ENCODE measurements around the gene LAMB3.
"Not testable (repeated sequence)": the region's sequence is repeated elsewhere in the genome, so short reads cannot be mapped to it uniquely, and the experiment has no call there.

LAMB3 gene

DNA sequence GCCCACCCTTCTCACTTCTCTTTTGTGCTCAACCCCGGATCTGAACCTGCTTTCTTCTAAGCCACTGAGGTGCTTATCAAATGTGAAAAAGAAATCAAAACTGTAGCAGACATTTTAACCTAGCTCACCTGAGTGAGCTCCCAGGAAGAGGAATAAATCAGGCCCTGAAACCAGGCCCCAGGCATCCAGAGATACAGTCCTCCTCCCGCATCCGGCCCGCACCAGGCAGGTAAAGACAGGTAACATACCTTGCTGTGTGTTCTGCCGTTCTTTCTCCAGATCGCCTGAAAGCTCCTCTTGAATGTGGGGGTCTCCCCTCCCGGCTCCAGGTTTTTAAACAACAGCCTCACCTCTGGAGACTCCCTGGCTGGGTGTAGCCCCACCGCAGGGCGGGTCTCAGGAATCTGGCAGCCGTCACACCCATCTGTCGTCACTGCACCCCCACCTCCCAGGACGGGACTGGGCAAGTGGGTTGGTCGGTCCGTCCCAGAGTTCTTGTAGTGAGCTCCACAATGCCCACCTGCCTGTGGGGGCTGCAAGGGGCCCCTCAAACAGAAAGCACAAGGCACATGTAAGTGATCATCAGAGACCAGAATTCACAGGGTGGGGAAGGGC is at the start of gene LAMB3:
Gene LAMB3, minus strand, starts transcription at position 305 of the 615 bp plus-strand sequence. CDS start 1,481 bp downstream, outside the sequence.
- DNase-seq = no peak

DNA sequence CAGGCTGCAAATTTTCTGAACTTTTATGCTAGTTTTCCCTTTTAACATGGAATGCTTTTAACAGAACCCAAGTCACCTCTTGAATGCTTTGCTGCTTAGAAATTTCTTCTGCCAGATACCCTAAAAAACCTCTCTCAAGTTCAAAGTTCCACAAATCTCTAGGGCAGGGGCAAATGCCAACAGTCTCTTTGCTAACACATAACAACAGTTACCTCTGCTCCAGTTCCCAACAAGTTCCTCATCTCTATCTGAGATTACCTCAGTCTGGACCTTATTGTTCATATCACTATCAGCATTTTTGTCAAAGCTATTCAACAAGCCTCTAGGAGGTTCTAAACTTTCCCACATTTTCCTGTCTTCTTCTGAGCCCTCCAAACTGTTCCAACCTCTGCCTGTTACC is 48.5 kb upstream of the LAMB3 start:
- DNase-seq = not testable (repeated sequence)

DNA sequence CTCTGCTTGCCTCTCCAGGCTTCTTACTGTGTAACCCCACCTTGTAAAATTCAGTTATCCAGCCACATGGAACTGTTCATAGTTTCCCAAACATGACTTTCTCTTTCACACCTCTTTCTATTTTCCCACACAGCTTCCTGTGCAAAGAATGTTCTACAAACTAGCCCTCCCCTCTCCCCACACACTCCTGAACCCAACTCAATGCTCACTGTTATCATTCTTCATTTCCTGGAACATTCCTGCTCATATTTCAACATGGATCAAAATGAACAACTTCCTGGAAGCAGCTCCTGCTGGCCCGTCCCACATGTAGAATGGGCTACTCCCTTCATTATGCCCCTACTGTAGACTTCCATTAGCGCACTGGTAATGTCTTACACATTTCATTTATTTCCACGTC is 44.9 kb upstream of the LAMB3 start:
- no peak for DNase-seq

DNA sequence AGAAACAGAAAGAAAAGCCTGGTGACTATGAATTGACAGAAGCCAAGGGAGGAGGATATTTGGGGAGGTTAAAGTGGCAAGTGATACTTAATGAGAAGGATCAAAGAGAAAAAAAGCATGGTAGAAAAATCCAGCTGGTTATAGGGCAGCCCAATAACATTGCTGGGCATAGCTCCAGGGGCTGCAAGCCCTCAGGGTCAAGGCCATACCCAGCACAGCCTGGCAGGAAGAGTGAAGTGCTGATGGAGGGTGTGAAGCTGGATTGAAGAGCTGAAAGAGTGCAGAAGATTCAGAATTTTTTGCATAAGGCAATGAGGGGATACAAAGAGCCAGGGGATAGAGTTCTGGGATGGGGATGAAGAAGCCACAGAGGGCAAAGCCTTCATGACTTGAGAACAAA is 44.4 kb upstream of the LAMB3 start:
- DNase-seq = no peak

DNA sequence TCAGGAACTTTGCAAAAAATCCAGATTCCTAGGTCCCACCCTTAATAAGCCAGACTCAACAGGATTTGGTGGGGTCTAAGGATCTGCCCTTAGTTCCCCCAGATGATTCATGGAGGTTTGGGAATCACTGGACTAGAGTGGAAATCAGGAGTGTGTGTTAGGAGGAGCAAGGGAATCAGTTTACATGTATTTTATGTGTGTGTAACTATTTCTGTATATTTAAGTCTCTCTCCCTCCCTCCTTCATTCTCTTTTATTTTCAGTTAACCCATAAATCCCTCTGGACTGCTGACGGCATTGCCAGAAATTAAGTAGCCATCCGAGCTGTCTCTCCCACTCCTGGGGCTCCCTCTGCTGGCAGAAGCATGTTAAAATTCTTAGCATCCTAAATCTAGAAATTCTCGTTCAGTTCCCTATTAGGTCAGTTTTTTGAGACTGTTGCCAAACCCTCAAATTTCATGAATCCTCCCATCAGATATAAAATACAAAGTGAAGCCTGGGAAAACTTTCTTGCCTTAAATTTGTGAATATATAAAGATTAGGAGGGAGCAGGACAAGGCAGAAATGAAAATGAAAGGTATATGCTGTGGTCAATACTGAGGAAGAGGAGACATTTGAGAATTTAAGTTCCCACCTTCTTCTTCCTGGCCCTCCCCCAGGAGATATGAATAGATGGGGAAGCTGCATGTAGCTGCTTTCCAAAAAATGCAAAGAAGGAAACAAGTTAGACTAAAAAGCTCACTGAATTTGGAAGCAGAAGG is 40.7 kb upstream of the LAMB3 start:
- peak; percentile 70 for DNase-seq

DNA sequence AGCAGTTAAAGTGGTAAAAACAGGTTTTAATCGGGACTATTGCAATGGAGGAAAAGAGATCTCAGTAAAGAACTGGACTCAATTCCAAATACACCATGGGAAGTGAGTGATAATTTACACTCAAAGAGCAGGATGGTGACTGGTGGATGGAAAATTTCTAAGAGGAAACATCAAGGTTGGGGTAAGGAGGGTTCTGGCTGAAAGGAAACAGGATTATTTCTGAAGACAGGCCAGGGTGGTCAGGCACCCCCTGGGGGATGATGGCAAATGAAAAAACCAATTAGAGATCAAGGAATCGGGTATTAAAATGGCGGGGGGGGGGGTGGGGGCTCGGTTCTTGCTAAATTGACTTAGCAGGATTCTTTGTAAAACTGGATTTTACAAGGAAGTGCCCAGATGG is 40.1 kb upstream of the LAMB3 start:
- no peak for DNase-seq

DNA sequence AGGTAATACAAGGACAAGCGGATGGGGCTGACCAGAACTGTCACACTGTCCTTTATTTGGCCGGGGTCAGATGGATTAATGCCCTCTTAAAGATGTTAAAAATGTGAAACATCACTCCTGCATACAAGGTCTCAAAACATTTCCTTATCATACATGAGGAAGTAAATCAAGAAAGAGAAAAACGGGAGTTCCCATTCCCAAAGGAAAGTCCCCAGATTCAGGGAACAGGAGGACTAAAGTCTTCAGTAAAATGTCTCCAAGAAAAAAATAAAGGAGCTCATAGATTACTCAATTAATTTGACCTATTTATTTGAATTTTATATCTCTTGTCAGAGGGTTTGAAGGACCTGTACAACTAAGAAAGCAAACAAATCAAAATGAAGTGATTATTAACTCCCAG is 39.0 kb upstream of the LAMB3 start:
- DNase-seq = no peak

DNA sequence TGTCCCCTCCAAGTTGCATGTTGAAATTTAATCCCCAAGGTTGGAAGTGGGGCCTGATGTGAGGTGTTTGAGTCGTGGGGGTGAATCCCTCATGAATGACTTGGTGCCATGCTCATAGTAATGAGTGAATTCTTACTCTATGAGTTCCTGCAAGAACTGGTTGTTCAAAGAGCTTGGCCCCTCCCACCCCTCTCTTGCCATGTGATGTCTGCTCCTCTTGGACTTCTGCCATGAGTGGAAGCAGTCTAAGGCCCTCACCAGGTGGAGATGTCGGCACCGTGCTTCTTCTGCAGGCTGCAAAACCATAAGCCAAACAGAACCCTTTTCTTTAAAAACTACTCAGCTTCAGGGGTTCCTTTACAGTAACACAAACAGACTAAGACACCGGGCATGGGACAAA is 37.3 kb upstream of the LAMB3 start:
- no peak for DNase-seq

DNA sequence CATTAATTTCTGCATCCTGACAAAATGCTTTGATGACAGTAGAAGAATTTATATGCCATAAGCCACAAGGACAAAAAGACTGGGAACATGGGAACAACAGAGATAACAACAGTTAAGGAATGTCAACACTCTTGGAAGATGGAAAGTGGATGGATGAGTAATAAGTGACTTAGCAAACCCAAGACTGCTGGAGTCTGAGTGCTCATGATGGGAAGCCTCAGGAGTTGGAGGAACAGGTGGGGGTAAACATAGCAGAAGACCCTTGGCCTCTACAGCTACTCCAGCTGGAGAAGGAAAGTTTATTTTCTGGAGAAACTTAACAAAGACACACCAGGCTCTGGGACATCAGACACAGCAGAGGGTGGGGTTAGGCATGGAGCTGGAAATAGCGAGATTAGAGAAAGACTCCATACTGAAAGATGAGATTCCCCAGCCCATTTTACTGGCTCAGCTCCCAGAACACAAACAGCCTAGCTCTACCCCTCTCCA is 36.6 kb upstream of the LAMB3 start:
- no peak for DNase-seq

DNA sequence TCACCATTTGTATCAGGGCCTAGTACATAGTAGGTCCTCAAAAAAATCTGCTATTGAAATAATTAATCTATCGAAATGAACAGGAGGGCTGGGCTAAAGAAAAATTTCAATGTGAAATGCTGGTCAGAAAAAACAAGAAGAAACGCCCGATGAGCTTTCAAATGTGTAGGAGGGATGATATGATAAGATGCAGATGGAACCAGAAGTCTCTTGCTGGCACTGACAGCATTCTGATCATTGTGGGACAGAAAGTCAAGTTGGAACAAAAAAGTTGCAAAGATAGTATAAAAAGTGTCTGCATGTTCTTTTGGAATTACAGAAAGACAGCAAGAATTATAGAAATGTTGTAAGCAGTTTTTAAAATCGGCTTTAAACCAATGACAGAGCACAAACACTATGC is 34.1 kb upstream of the LAMB3 start:
- no peak for DNase-seq

DNA sequence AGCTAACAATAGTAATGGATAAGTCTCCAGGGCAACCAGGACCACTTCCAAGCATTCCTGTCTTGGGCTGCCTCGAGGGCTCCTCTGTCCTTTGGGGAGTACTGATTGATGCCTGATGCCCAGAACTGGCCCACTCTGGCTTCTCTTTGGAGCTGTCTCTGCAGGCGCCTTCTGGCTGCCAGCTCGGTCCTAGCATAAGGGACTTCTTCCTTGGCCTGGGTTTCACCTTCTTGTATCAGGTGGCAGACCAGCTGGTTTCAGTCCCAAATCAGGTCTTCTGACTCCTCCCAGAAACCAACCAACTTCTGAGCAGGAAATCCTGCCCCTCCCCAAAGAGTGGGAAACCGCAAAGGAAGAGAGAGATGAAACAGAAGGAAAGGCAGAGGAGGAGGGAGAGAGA is 33.6 kb upstream of the LAMB3 start:
- DNase-seq = no peak

DNA sequence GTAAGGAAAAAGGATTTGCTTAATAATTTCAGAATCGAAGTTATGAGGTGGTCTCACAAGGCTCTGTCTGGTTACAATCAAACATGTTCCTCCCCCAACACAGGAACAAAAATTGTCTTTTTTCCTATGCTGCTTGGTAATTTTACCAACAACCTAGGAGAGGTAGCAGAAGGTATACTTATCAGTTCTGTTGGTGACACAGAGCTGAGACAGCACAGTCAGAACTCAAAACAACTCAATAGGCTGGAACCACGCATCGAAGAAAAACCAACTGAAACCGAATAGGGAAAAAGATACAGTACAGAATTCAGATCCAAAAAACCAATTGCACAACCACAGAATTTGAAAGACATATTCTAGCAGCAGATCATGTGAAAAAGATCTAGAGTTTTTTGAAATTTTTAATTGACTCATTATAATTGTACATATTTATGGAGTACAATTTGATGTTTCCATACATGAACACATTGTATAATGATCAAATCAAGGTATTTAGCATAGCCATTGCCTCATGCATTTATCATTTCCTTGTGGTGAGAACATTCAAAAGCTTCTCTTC is 26.8 kb upstream of the LAMB3 start:
- DNase-seq = no peak

DNA sequence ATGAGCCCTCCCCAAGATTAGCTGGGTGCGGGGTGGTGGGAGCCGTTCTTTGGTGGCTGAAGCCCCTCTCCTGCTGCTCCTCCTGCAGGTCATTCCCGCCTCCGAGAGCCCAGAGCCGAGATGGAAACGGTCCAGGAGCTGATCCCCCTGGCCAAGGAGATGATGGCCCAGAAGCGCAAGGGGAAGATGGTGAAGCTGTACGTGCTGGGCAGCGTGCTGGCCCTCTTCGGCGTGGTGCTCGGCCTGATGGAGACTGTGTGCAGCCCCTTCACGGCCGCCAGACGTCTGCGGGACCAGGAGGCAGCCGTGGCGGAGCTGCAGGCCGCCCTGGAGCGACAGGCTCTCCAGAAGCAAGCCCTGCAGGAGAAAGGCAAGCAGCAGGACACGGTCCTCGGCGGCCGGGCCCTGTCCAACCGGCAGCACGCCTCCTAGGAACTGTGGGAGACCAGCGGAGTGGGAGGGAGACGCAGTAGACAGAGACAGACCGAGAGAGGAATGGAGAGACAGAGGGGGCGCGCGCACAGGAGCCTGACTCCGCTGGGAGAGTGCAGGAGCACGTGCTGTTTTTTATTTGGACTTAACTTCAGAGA is 23.4 kb upstream of the LAMB3 start:
- no peak for DNase-seq

DNA sequence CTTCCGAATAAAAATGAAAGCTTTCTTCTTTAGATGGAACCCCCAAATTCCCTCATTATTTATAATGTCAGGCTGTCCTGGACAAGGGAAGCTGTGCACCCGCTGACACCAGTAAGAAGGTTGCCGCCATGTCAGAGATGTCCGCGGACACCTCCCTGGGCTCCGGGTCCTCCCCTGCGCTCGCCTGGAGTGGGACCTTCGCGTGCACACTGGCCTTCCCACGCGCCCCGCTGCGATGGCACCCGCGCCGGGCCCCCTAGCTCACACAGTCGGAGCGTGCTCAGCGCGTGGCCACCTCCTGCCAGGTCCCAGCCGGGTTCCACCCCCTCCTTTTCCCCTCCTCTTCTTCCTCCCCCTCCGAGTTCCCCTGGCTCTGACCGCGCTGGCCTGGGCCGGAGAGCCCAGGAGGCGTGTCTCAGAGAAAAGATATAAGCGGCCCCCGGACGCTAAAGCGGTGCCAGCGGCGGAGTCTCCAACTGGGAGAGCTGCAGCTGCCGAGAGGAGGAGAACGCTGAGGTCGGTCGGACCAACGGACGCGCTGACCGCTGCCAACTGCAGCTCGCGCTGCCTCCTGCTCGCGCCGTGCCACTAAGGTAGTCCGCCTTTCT is 22.8 kb upstream of the LAMB3 start, which contains the start of gene G0S2:
Gene G0S2, plus strand, starts transcription at position 456 of the 608 bp plus-strand sequence. CDS start 273 bp downstream, outside the sequence.
- DNase-seq = no peak

DNA sequence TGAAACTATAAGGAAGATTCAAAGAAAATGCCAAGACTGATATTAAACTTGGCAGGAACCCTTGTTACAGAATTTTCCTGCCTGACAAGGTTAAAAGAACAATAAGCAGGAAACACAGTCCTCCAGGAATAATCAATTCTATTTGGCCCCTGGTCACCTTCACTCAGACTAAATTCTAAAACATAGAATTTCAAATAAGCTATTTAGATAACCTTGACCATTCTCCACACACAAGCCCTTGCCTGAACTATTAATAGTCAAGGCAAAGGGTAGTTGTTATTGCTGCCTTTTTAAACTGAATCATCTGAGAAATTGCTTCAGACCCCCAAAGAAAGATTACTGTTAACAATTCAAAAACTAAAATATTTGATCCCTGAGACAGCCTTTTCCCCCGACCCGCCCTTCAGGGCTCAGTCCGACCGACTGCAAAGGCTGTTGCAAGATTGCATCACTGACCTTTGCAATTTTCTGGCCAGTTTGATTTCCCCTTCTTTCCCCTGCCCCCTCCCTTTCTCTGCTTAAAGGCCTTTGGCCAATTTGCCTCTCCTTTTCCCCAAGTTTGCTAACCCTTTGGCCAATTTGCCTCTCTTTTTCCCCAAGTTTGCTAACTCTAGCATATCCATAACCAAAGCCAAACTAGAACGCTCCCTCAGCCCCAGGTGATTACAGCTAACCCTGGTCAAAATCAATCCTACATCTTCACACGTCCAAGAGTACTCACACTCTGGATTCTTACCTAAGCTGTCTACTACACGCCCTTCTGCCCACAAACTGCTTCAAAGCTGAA is 21.6 kb upstream of the LAMB3 start:
- DNase-seq = no peak

DNA sequence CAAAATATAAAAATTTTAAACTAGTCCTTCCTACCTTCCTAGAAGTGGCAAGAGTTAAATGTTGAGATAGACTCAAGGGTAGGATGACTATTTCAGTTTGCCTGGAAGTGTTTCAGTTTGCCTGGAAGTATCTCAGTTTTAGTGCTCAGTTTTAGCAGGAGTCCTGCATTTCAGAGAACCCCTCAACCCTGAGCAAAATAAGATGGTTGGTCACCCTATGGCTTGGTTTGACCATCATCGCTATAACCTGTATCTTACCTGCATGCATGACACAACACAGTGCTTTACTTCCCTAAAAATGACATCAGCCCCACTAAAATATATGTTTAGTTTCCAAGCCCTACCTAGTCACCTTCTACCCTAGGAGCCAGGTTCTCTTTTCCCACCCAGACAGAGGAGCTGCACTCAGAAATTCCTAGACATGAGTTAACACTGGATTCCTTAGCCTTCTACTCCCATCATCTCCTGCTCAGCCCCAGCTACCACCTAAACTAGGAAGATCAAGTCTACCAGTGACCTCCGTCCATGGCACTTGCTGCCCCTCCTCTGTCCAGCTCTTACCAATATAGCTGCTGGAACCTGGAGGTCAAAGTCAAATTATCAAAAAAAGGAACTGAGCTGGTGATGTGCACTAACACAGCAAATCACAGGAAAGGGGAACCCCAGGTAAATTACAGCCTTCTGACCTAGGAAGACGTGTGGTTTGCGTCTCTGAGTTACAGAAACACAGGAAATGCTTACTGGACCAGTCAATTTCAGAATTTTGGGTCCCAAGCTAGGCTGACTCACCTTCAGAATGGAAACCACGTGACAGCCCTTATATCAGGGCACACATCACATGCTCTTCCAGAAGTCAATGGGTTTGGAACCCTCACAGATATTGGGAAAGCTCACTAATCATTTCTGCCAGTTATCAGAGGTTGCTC is 20.7 kb upstream of the LAMB3 start:
- no peak for DNase-seq

DNA sequence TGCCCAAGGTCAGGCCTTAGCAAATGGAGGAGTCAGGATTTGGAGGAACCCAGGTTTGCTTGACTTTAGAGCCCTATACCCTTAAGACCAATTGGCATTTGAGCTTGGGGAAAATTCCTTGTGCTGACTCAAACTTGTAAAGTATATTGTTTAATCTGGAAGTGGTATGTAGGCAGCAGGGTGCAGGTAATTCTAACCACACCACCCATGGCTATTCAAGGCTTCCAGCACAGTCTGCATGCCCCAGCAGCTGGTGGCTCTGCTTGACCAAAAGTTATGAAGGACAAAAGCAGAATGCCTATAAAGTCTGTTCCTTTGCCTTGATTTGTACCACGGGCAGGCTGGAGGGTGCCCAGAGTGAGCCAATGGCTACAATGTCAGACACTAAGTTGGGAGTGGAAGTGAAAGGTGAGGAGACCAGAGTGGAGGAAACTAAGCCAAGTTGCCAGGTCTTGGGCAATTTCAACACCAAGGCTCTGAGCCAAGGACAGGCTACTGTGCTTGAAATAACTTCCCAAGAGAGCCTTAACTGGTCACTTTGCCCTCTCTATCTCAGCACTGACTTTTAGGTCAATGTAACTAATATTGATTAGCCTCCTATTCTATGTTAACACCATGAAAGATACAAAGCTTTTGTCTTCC is 18.3 kb upstream of the LAMB3 start:
- DNase-seq = no peak

DNA sequence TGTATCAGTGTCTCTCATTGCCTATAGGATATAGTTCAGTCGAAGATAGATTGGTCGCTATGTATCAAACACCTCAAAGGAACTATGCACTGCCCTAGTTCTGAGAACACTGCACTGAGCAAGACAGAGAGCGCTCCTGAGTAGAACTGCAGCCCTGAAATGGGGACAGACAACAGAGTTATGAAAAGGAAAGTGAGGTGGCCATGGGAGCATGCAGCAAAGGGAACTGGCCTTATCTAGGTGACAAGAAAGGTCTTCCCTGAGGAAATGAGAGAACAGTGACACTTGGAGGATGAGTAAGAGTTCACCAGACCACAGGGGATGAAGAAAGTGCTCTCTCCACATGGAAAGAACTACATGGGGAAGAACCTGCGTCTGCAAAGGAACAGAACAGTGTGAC is 15.5 kb upstream of the LAMB3 start:
- DNase-seq = no peak

DNA sequence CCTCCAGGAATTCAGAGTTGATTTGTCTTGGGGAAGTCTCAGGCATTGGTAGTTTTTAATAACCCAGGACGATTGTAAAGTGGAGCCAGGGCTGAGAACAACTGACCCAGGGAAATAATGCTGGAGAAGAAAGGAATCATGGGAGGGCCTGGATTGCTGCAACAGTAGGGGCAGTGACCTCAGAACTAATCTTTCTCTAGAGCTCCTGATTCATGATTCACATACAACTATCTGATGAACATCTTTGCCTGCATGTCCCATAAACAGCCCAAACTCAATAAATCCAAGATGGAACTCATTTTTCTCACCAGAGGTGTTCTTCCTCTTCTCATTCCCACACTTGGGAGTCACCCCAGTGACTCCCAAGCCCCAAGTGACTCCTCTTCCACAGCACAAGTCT is 14.9 kb upstream of the LAMB3 start:
- no peak for DNase-seq

DNA sequence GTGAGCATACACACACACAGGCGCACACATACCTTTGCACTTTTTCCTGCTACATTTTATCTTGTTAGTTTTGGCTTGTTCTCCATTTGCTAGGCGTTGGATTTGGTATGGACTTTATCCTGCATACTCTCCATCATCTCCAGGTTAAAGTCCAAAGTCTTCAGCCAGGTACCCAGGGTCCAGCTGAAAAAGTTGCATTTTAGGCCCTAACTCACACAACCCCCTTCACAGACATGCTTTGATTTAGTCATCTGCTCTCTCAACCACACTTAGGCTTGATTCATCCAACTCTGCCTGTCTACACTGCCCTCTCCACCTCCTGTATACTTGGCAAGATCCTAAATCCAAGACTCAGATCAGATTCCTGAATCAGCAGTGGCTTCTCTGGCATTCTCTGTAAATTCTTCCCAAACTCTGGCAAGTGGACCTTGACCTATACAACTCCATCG is 10.7 kb upstream of the LAMB3 start:
- no peak for DNase-seq

DNA sequence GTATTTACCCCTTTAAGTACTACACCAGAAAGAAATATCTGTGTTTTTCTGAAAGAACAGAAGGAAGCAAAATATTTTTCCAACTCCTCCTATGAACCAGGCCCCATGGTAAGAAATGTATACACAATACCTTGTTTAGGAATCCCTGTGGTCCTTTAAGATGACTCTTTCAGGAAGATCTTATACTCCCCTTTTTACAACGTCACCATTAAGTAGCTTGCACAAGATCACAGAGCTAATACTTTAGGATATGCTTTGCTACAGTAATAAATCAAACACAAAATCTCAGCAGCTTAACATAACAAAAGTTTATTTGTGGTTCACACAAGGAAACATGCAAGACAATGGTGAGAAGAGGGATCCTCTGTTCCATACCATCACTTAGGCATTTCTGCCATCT is 8.8 kb upstream of the LAMB3 start:
- DNase-seq = no peak
